ENCODE measurements around the gene FAM120B.
"Not testable (repeated sequence)": the region's sequence is repeated elsewhere in the genome, so short reads cannot be mapped to it uniquely, and the experiment has no call there.

FAM120B gene

DNA sequence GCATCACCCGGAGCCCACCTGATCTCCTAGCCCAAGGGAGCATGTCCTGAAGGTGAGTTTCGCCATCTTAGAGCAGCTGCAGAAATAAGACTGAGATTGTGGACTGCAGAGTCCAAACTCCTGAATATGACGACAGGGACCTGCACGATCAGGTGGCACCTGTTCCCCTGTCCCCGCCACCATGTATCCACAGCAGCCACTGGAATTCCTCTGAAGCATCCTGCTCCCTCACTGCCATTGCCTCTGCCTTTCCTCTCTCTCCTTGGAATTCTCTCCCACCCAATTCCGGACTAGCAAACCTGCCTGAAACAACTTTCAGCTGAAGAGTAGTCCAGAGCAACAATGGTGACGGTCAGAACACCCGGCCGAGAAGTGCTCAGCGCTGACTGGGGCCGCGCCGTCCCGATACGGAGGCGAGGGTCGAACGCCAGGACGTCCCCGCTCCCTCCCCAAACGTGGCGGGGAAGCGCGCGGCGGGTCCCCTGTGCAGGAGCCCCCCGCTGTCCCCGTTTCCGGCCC, 694 bp upstream of the FAM120B start:
- no peak for DNase-seq

DNA sequence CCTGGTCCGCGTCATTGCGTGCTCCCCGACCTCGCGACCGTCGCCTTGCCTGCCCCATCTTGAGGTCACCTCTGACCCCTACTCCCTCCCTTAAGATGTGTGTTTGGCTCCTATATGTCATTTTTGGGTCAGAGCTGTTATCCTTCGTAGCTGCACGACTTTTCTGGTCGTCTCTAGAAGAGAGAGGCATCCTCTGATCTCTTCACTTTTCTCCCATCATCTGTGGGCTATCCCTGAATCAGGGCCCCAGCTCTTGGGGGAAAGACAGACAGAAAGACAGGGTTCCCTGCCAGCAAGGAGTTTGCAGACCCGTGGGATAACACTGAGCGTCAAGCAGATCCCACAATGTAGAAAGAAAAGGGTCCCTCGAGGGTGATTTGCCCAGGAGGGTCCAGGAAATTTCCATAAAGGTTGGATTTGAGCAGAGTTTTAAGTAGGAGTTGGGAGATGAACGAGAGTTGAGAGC, 555 bp downstream of the FAM120B start:
- no peak for DNase-seq

DNA sequence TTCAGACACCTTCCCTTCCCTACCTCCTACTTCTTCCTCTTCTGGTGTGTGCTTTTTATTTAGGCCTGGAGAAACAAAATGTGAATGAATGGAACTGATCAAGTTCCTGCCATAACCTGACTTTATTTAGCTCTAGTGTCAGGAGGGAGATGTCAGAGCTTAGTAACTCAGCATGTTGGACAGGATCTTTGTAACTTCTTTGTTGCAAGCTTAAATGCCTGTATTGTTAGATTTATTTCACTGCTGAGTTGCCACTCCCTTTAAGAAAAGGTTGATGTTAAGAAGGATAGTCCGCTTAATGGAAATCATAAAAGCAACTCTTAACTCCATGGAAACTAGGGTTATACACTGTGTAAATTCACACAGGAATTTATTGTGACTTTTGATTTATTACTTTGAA, 2.2 kb downstream of the FAM120B start:
- DNase-seq = no peak

DNA sequence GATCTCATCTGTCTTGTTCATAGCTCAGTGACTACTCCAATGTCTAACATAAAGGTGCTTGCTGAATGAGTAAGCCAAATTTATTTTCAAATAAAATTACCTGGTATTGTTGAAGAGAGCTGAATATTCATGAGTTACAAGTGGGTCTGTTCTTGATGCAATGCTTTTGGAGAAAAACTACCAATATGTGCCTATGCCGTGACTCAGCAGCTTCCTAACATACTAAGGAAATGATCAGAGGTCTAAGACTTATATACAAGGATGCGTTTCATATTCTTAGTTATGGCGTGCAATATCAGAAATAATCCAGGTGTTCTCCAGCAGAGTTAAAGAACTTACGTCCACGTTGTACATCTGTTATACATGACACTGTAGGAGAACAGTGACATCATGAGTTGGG, 5.1 kb downstream of the FAM120B start:
- no peak for DNase-seq

DNA sequence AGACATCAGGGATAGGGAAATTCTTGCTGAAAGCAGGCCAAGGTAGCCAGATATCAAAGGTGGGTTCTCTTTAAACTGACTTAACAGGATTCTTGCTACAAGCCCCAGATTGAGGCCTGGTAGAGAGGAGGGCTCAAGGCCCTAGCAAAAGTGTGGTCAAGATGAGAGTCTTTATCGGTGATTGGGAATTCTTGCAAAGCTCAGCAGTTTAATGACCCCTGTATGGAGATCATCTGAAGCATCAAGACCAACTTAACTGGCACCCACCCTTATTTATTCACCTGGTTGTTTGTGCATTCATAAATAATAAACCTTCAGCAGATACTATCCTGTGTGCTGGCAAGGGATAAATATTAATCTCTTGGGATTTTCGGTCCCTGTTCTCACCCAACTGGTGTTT, 6.3 kb downstream of the FAM120B start:
- no peak for DNase-seq

DNA sequence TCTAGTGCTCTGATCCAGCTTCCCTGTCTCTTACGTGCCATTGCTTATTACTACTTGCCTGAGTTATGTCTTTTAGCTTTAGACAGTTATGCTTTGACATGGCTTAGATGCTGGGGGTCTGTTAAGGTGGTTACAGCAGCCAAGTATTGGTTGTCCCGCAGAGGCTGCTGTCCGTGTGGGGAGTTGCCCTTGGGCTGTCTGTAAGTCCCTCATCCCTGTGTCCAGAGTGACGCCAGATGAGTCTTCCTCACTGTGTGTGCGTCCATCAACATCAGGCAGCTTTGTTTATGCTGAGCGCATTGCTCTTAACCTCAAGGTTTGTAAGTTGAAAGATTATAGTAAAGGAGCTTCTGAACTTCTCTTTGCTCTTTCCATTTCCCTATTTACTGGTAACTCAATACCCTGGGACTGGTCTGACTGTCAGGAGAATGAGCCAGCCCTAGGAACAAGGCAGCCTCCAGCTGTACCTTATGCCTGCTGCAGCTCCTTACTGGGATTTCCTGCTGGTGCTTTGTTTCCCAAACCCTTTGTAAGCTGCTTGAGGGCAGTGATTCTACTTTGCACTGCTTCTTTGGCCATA, 7.2 kb downstream of the FAM120B start:
- no peak for DNase-seq

DNA sequence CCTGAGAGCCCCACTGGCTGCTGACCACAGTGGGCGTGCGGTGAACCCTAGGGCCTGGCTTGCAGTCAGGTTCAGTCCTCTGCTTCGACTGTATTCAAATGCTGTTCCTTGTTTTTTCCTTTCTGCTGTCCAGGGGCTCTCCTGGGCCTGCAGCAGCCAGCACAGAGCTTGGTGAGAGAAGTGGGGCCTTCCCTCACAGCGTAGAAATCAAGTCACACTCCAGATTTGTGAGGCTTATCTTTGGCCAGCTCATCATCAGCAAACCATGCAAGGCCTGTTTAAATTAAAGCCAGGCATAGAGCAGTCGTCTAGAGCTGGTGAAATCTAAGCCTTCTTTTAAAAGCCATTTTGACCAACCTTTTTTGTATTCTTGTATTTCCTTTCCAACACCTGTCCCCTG, 8.4 kb downstream of the FAM120B start:
- DNase-seq = no peak

DNA sequence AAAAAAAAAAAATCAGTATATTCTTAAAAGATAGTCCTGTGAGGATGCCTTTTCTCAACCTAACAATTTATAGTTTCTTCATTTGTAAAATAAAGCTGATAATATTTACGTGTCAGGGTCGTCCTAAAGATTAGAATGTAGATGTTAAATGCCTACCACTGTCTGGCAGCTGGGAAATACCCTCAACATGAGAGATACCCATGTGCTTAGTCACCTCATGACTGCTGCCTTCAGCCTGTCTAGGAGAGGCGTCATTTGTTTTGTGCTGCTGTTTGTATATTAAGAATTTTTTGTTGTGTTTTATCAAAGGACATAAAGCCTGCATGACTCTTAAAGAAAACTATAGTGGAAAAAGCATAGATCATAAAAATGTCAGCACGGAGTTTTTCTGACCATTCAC, 9.5 kb downstream of the FAM120B start:
- no peak for DNase-seq

DNA sequence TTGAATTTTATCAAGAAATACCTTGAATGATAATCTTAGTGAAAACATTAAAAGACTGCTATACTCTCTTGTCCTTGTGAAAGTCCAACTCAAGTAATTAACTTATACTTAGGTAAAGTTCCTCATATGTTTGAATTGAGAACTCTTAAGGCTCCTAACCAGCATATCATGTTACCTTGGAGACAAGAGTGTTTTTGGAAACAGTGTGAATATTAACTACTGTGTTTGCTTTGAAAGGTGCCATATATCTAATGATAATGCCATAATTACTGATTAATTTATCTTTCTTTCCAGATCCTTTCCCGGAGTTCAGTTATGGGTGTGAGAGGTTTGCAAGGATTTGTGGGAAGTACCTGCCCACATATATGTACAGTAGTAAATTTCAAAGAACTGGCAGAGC, 10.5 kb downstream of the FAM120B start:
- DNase-seq = no peak

DNA sequence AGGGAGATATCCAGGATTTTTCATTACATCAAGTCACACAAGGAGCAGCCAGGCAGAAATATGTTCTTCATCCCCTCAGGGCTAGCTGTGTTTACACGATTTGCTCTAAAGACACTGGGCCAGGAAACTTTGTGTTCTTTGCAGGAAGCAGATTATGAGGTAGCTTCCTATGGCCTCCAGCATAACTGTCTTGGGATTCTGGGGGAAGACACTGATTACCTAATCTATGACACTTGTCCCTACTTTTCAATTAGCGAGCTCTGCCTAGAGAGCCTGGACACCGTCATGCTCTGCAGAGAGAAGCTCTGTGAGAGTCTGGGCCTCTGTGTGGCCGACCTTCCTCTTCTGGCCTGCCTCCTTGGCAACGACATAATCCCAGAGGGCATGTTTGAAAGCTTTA, 11.2 kb downstream of the FAM120B start:
- no peak for DNase-seq

DNA sequence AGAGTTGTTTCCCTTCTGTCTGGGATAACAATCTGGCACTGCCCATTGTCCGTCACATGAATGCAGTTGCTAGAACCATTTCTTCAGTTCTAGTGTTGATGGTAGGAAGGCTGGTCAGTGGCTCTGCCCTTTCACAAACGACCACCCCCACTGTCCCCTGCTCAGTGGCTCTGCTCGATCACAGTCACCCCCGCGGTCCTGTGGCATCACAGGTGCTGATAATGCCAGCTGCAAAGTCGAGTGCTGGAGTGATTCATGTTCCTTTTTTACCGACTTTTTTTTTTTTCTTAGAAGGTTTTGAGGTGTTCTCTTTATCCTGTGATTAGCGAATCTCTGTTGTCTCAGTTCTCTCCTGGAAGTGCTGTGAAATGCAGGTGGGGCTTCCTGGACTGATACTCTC, 22.8 kb downstream of the FAM120B start:
- DNase-seq = no peak

DNA sequence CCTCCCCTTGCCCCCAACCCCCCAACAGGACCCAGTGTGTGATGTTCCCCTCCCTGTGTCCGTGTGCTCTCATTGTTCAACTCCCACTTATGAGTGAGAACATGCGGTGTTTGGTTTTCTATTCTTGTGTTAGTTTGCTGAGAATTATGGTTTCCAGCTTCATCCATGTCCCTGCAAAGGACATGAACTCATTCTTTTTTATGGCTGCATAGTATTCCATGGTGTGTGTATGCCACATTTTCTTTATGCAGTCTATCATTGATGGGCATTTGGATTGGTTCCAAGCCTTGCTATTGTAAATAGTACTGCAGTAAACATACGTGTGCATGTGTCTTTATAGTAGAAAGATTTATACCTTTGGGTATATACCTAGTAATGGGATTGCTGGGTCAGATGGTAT, 28.6 kb downstream of the FAM120B start:
- DNase-seq = not testable (repeated sequence)

DNA sequence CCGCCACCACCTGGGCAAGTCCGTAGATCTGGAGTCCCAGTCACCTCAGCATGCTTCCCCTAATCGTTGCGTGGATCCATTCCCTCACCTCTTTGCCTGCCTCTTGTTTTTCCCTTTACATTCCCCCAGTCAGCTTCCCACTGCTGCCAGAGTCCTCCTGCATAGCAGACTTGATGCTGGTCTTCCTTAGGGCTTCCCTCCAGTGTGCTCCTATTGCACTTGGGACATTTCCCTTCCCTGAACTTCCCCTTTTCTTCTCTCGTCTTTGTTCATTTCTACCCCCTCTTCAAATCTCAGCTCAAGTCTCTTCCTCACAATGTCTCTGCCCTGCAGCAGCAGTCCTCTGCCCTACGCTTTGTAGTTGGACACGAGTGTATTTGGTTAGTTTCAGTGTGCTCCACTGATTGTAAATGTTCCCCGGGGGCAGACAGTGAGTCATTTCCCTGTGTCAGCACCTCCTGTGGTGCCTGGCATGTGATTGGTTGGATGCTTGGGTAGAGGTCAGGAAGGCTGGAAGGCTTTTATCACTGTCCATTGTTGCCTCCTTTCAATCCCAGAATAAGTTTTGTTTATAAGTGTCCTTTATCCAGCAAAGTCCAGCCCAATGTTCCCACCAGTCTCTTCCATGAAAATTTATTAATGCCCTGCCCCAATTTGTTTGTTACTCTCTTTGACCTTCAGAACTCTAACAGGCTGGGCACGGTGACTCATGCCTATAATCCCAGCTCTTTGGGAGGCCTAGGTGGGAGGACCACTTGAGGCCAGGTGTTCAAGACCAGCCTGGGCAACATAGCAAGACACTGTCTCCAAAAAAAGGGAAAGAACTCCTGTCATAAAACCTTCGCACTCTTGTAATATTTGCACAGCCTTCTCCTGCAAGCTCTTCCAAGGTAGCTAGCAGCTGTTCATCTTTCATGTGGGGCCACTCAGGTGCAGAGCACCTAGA, 38.3 kb downstream of the FAM120B start:
- DNase-seq = peak; percentile 55

DNA sequence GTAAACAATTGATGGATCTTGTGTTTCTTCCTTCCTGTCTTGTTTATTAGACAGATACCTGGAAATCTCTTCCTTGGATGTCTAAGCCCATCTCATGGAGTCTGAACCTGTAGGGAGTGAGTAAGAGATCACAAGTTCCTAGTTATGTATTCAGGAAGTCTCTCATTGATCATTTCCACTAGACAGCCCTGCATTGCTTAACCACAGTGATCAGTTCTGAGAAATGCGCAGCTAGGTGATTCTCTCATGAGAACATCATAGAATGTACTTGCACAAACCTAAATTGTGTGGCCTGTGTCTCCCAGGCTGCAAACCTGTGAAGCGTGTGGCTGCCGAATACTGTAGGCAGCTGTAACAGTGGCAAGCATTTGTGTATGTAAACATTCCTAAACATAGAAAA, 39.1 kb downstream of the FAM120B start:
- DNase-seq = peak; percentile 80

DNA sequence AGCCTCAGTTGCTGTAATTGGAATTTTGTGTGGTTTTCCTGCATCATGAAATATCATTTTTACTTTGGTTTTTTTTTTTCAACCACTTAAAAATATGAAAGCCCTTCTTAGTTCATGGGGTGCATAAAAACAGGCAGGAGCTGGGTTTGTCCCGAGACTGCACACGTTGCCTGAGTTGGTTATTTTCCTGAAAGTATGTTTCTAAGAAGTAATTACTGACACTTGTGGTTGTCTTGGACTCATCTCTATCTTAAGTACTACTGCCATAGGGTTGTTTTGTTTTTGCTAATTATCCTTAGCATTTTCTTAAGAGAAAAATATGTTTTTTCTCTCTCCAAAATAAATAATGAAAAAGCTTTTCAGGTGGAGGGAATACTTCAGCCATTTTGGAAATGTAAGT, 40.1 kb downstream of the FAM120B start:
- peak; percentile 50 for DNase-seq

DNA sequence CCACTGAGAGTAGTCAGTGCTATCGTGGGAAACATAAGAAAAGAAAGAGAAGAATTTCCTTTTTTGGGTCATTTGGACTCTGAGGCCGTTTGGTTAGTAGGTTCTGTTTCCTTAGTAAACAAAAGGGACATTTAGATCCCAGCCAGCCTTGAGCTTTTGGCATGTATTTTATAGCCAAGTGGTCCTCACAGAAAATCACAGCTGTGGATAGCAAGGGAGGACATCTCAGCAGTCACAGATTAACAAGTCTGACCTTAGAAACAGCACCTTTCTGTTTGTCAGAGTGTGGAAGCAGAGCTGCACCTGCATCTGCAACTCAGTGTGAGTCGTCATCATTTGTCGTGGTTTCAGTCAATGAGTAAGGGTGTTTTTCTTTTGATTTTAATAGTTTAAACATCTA, 40.5 kb downstream of the FAM120B start:
- DNase-seq = peak; percentile 56

DNA sequence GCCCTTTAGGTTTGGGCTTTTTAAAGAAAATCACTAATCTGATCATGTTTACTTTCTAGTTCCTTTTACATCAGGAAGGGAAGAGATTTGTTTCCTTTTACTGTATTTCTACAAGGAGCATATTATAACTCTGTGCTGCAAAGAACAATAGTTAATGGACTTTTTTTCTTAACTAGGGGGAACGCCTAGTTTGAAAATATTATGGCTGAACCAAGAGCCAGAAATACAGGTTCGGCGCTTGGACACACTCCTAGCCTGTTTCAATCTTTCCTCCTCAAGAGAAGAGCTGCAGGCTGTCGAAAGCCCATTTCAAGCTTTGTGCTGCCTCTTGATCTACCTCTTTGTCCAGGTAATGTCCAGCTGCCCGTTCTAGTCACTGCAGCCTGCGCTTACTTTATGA, 41.4 kb downstream of the FAM120B start:
- no peak for DNase-seq

DNA sequence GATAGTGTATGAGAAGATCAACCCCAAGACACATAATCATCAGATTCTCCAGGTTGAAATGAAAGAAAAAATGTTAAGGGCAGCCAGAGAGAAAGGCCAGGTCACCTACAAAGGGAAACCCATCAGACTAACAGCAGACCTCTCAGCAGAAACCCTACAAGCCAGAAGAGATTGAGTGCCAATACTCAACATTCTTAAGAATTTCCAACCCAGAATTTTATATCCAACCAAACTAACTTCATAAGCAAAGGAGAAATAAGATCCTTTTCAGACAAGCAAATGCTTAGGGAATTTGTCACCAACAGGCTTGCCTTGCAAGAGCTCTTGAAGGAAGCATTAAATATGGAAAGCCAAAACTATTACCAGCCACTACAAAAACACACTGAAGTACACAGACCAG, 44.9 kb downstream of the FAM120B start:
- not testable (repeated sequence) for DNase-seq

DNA sequence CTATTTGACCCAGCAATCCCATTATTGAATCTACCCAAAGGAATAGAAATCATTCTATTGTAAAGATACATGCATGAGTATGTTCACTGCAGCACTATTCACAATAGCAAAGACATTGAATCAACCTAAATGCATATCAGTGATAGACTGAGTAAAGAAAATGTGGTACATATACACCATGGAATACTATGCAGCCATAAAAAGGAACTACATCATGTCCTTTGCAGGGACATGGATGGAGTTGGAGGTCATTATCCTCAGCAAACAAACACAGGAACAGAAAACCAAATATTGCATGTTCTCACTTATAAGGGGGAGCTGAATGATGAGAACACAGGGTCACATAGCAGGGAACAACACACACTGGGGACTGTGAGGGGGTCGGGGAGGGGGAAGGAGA, 48.6 kb downstream of the FAM120B start:
- not testable (repeated sequence) for DNase-seq

DNA sequence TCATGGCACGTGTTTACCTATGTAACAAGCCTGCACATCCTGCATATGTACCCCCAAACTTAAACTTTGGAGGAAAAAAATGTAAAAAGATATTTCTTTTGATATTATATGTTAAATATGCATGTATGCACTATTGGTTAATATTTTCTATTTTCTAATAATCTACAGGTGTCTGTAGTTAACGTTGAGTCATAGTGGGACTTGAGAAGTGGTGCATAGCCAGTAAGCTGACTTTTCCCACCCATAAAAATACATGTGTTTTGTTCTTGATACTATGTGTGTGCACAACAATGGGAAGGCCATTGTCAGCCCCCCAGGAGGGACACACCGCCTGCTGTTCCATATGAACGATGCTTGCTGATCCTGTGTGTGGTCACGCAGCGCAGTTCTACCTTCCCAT, 49.1 kb downstream of the FAM120B start:
- DNase-seq = no peak

DNA sequence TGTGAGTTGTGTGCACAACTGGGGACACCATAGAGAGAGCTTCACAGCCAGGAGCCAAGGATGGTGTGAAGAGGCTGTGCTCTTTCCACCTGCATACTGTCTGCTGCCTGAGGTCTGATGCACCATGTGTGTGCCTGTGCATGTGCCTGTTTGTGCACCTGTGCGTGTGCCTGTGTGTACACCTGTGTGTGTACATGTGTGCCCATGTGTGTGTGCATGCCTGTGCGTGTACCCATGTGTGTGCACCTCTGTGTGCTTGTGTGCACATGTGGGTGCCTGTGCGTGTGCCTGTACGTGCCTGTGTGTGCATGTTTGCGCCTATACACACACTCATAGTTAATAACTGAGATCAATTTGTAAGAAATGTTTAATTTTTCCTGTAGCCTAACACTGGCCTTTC, 51.3 kb downstream of the FAM120B start:
- no peak for DNase-seq

DNA sequence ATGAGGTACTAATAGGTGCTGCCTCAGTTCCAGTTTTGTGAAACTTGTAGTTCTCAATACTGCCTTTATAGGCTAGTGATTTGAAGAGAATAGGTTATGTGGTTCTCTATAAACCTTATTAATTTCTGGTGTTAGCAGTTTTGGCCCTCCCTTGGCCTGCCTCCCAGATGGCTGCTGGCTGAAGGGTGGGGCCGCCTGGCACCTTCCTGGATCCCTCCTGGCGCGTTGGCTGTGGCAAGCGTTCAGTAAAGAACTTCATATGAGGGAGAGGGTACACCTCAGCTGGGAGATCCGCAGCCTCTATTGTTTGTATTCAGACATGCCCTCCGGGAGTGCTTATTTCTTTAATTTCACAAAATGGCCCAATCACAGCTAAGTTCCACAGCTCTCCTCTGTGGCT, 51.9 kb downstream of the FAM120B start:
- no peak for DNase-seq

DNA sequence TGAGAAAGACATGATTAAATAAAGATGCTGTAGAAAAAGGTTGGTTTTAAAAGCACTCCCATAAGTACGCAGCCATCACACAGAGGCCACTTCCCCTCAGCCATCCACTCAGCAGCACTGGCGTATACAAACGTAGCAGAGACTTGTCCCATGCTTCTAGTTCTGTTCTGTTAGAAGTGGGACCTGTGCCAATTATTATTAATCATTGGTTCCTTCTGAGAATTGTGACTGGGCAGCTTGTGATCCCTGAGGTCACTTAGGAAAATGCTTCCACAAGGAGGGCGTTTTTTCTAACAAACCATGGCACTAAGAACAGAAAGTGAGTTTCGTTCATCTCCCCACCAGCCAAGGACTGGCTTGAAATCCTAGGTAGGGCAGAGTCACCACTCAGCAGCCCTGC, 53.9 kb downstream of the FAM120B start:
- DNase-seq = no peak

DNA sequence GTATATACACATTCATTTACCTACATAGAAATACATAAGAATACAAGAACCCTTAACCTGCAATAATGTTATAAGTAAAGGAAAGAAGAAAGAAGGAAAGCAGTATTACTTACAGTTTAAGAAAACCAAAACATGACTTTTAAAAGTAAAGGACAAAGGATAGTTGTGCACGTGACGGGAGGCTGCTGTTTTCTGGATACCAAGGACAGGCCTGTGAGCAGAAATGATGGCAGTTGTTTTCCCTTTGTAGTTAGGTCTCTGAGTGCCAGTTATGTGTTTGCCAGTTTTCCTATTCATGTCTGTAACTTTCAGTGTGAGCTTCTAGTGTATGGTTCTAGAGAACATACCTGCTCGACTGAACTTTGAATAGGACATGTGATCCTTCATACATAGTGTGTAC, 54.8 kb downstream of the FAM120B start:
- DNase-seq = no peak

All from activated CD4-positive, alpha-beta T cell treated with anti-CD3 and anti-CD28 coated beads, Interleukin-2, amount 50 U/mL, for 16 hours (primary cell).